DND-41 (cell line): ENCODE results near the gene ENOPH1.

Source experiments
- ATAC-seq: fragments of 200-7000 bp; cut with Tn5 transposase; 3 replicates; pipeline ENCODE4 v1.9.1; 2021; ENCODE audit warnings: low read depth; ENCODE audit not compliant: insufficient read depth
- DNase-seq: peaks from one replicate; pipeline ENCODE4 v3.0.0-alpha.2; 2020
- H2AFZ ChIP-seq: 2 replicates; pipeline ENCODE4 v1.6.0; 2012; ENCODE audit warnings: low read depth, low read length
- H3K27ac ChIP-seq: 2 replicates; pipeline ENCODE4 v1.5.1; 2012; ENCODE audit warnings: low read length, inconsistent platforms
- H3K27me3 ChIP-seq: fragments of 200-600 bp; sonication (generic); 2 replicates; pipeline ENCODE4 v1.6.0; 2012; ENCODE audit warnings: low read length, mild to moderate bottlenecking, inconsistent platforms; ENCODE audit not compliant: insufficient read depth, poor library complexity
- H3K36me3 ChIP-seq: 2 replicates; pipeline ENCODE4 v1.5.1; 2012; ENCODE audit warnings: low read length, inconsistent platforms; ENCODE audit not compliant: insufficient read depth
- H3K4me1 ChIP-seq: 2 replicates; pipeline ENCODE4 v1.5.1; 2012; ENCODE audit warnings: mild to moderate bottlenecking, low read length; ENCODE audit not compliant: insufficient read depth
- H3K4me2 ChIP-seq: 2 replicates; pipeline ENCODE4 v1.6.0; 2012; ENCODE audit warnings: mild to moderate bottlenecking, moderate library complexity, low read length, inconsistent platforms; ENCODE audit not compliant: insufficient read depth
- H3K4me3 ChIP-seq, 2 experiments: fragments of 200-600 bp in 1 of 2; shearing (Covaris generic) in 1 of 2; 2 replicates each; pipeline ENCODE4 v1.5.1; 2012 to 2016; ENCODE audit warnings: inconsistent platforms in 2 of 2, low read length in 2 of 2, mild to moderate bottlenecking in 2 of 2, low read depth in 1 of 2, moderate library complexity in 1 of 2
- H3K79me2 ChIP-seq: 2 replicates; pipeline ENCODE4 v1.6.0; 2012; ENCODE audit warnings: low read length, inconsistent platforms; ENCODE audit not compliant: insufficient read depth
- H3K9ac ChIP-seq: 2 replicates; pipeline ENCODE4 v1.6.0; 2012; ENCODE audit warnings: low read depth, mild to moderate bottlenecking, inconsistent platforms, low read length, moderate library complexity
- H3K9me3 ChIP-seq: 2 replicates; pipeline ENCODE4 v1.5.1; 2012; ENCODE audit warnings: low read length, moderate library complexity, mild to moderate bottlenecking, inconsistent platforms; ENCODE audit not compliant: insufficient read depth, severe bottlenecking
- H4K20me1 ChIP-seq: 2 replicates; pipeline ENCODE4 v1.6.0; 2012; ENCODE audit warnings: low read length; ENCODE audit not compliant: insufficient read depth
- EZH2 ChIP-seq: IDR thresholded peaks from 3 replicates; pipeline ENCODE4 v1.6.1; 2012; ENCODE audit warnings: borderline replicate concordance, low read depth, mild to moderate bottlenecking, moderate library complexity, low read length, inconsistent platforms; ENCODE audit not compliant: severe bottlenecking
- TF ChIP-seq, protein P1 (sequence below): IDR thresholded peaks from 2 replicates; pipeline ENCODE4 v1.5.1; 2012; ENCODE audit warnings: borderline replicate concordance, low read length, moderate library complexity, mild to moderate bottlenecking; ENCODE audit not compliant: poor library complexity, severe bottlenecking; ENCODE audit errors: extremely low read depth

The ENOPH1 gene

GRCh38 chr4:82394896-82395295 is 35.5 kb upstream of the ENOPH1 start:
- Histone ChIP-seq H3K4me3 (no peak overlapping the region), H3K79me2 (no peaks in the 10 kb centered on the region), H3K27me3 (no peaks in the 10 kb centered on the region), H3K4me2 (no peak overlapping the region), H4K20me1 (no peaks in the 10 kb centered on the region), H2AFZ (no peak overlapping the region), H3K36me3 (no peaks in the 10 kb centered on the region), H3K9me3 (no peaks in the 10 kb centered on the region), H3K4me1 (no peaks in the 10 kb centered on the region), H3K9ac (no peak overlapping the region), H3K27ac (no peak overlapping the region)
- no peak for DNase-seq
- no peak for ATAC-seq
- TF ChIP-seq EZH2, result no peak
- TF ChIP-seq, protein P1, sequence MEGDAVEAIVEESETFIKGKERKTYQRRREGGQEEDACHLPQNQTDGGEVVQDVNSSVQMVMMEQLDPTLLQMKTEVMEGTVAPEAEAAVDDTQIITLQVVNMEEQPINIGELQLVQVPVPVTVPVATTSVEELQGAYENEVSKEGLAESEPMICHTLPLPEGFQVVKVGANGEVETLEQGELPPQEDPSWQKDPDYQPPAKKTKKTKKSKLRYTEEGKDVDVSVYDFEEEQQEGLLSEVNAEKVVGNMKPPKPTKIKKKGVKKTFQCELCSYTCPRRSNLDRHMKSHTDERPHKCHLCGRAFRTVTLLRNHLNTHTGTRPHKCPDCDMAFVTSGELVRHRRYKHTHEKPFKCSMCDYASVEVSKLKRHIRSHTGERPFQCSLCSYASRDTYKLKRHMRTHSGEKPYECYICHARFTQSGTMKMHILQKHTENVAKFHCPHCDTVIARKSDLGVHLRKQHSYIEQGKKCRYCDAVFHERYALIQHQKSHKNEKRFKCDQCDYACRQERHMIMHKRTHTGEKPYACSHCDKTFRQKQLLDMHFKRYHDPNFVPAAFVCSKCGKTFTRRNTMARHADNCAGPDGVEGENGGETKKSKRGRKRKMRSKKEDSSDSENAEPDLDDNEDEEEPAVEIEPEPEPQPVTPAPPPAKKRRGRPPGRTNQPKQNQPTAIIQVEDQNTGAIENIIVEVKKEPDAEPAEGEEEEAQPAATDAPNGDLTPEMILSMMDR, result no peak

DNA sequence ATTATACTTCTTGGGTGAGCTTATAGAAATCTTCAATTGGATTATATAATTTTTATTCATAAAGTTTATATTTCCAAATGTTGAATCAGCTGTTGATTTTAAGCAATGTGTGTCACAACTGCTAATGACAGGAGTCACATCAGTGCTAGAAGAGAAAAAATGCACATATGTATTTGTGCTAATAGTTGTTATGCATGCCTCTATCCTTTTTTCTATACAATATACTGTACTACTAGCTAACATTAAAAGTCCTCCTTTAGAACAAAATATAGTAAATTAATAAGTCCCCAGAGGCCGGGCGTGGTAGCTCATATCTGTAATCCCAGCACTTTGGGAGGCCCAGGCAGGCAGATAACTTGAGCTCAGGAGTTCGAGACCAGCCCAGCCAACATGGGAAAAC is 32.9 kb upstream of the ENOPH1 start:
- H3K4me2 ChIP-seq, result no peak overlapping the region
- TF ChIP-seq, protein P1, result no peak
- no peak for TF ChIP-seq EZH2
- H3K27ac ChIP-seq, result no peak overlapping the region
- DNase-seq, result no peak
- H3K9me3 ChIP-seq, result no peaks in the 10 kb centered on the region
- no peaks in the 10 kb centered on the region for H4K20me1 ChIP-seq
- H3K4me3 ChIP-seq, result no peak overlapping the region
- H3K4me1 ChIP-seq, result no peaks in the 10 kb centered on the region
- peaks cover 2% of the 10 kb centered on the region for H3K27me3 ChIP-seq
- no peaks in the 10 kb centered on the region for H3K36me3 ChIP-seq
- H3K9ac ChIP-seq, result no peak overlapping the region
- H3K79me2 ChIP-seq, result no peaks in the 10 kb centered on the region
- no peak overlapping the region for H2AFZ ChIP-seq
- no peak; the same call in 2 of the 3 replicates for ATAC-seq

- Histone ChIP-seq H4K20me1 (no peaks in the 10 kb centered on the region), H3K4me1 (no peaks in the 10 kb centered on the region)
- ATAC-seq, result no peak
Observed at GRCh38 chr4:82398263-82398662, 32.1 kb upstream of the ENOPH1 start.

More at GRCh38 chr4:82398263-82398662, 32.1 kb upstream of the ENOPH1 start:
- no peak overlapping the region for H3K4me3 ChIP-seq
- no peak overlapping the region for H3K9ac ChIP-seq
- no peaks in the 10 kb centered on the region for H3K9me3 ChIP-seq
- no peaks in the 10 kb centered on the region for H3K79me2 ChIP-seq
- TF ChIP-seq, protein P1, result no peak
- no peak for TF ChIP-seq EZH2
- no peak overlapping the region for H3K4me2 ChIP-seq
- no peaks in the 10 kb centered on the region for H3K36me3 ChIP-seq
- peaks cover 2% of the 10 kb centered on the region for H3K27me3 ChIP-seq
- no peak overlapping the region for H2AFZ ChIP-seq
- no peak overlapping the region for H3K27ac ChIP-seq
- no peak for DNase-seq
